ENCODE measurements around the gene ADH4.

- TF ChIP-seq, protein P1, sequence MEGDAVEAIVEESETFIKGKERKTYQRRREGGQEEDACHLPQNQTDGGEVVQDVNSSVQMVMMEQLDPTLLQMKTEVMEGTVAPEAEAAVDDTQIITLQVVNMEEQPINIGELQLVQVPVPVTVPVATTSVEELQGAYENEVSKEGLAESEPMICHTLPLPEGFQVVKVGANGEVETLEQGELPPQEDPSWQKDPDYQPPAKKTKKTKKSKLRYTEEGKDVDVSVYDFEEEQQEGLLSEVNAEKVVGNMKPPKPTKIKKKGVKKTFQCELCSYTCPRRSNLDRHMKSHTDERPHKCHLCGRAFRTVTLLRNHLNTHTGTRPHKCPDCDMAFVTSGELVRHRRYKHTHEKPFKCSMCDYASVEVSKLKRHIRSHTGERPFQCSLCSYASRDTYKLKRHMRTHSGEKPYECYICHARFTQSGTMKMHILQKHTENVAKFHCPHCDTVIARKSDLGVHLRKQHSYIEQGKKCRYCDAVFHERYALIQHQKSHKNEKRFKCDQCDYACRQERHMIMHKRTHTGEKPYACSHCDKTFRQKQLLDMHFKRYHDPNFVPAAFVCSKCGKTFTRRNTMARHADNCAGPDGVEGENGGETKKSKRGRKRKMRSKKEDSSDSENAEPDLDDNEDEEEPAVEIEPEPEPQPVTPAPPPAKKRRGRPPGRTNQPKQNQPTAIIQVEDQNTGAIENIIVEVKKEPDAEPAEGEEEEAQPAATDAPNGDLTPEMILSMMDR (conservative IDR thresholded peaks at IDR 0.05; ENCODE audit: low read length), result no peak
- TF ChIP-seq EZH2phosphoT487 (IDR thresholded peaks at IDR 0.05; ENCODE audit: borderline replicate concordance, low read depth, low read length), result no peak
Observed at GRCh38 chr4:99120501-99120900, 23.6 kb downstream of the ADH4 start.
